ENCODE data around the gene EFHC1.

GRCh38 chr6:52426667-52427066, 6.5 kb downstream of the EFHC1 start:
- TF ChIP-seq POLR2A (IDR thresholded peaks at IDR 0.05; ENCODE audit: low read depth, low read length) (no peak), POLR2AphosphoS5 (IDR thresholded peaks at IDR 0.05; ENCODE audit: low read depth, low read length) (no peak), TAF1 (IDR thresholded peaks at IDR 0.05; ENCODE audit: borderline replicate concordance, low read depth, low read length) (no peak)

Data from GM12892 (cell line).